Measurements from ENCODE around the gene CDK8.

Gene CDK8

GRCh38 chr13:26382835-26383234 lies 128.9 kb downstream of the CDK8 start:
- H3K4me1 ChIP-seq (ENCODE audit: control extremely low read depth in 1 of 4, control insufficient read depth in 4 of 4, insufficient read depth in 4 of 4, low read length in 3 of 4) = no peaks in the 10 kb centered on the region
- H3K27me3 ChIP-seq (replicated peaks in 2 of 5; ENCODE audit: control insufficient read depth in 4 of 5, insufficient read depth in 5 of 5, low read length in 4 of 5) = no peaks in the 10 kb centered on the region
- peaks cover 10 to 11% (median 10%) of the 10 kb centered on the region in 4 experiments for H3K36me3 ChIP-seq (ENCODE audit: control insufficient read depth in 4 of 4, insufficient read depth in 4 of 4, low read length in 3 of 4)
- H3K4me3 ChIP-seq (ENCODE audit: control insufficient read depth in 1 of 7, extremely low read depth in 1 of 7, insufficient read depth in 4 of 7, low read depth in 2 of 7, low read length in 6 of 7) = no peak overlapping the region
- 100% methylated on average over 1 of the region's 4 CpGs for WGBS (ENCODE audit: insufficient coverage)
- DNase-seq = no peak
- H3K27ac ChIP-seq (ENCODE audit: insufficient read depth in 1 of 2, low read depth in 1 of 2, low read length in 2 of 2, poor library complexity in 1 of 2, severe bottlenecking in 2 of 2) = no peak overlapping the region
- ChIA-PET CTCF (interaction anchor here (0.6 kb wide), 1 partner anchor 316 kb away, joined by 3 read pairs; no protein-coding TSS in a partner anchor), POLR2A (no interaction called here)
- no peaks in the 10 kb centered on the region for H3K9me3 ChIP-seq (ENCODE audit: control extremely low read depth in 1 of 5, control insufficient read depth in 4 of 5, insufficient read depth in 2 of 5, low read depth in 1 of 5, low read length in 4 of 5)

- WGBS (ENCODE audit: insufficient coverage) = no CpG with 5 or more reads among the region's 1 CpG
- Histone ChIP-seq H3K27ac (ENCODE audit: insufficient read depth in 1 of 2, low read depth in 1 of 2, low read length in 2 of 2, poor library complexity in 1 of 2, severe bottlenecking in 2 of 2) (no peak overlapping the region), H3K36me3 (ENCODE audit: control insufficient read depth in 4 of 4, insufficient read depth in 4 of 4, low read length in 3 of 4) (peaks cover 10 to 16% (median 12%) of the 10 kb centered on the region in 4 experiments), H3K9me3 (ENCODE audit: control extremely low read depth in 1 of 5, control insufficient read depth in 4 of 5, insufficient read depth in 2 of 5, low read depth in 1 of 5, low read length in 4 of 5) (no peaks in the 10 kb centered on the region), H3K27me3 (replicated peaks in 2 of 5; ENCODE audit: control insufficient read depth in 4 of 5, insufficient read depth in 5 of 5, low read length in 4 of 5) (no peaks in the 10 kb centered on the region), H3K4me1 (ENCODE audit: control extremely low read depth in 1 of 4, control insufficient read depth in 4 of 4, insufficient read depth in 4 of 4, low read length in 3 of 4) (no peaks in the 10 kb centered on the region), H3K4me3 (ENCODE audit: control insufficient read depth in 1 of 7, extremely low read depth in 1 of 7, insufficient read depth in 4 of 7, low read depth in 2 of 7, low read length in 6 of 7) (no peak overlapping the region)
- ChIA-PET CTCF (interaction anchor here (1.4 kb wide), 1 partner anchor 199 kb away, joined by 6 read pairs; no protein-coding TSS in a partner anchor), POLR2A (no interaction called here)
- no peak for DNase-seq
Measured at GRCh38 chr13:26384587-26384986, 130.7 kb downstream of the CDK8 start.

- WGBS (ENCODE audit: insufficient coverage) = no CpG with 5 or more reads among the region's 1 CpG
- no peak for DNase-seq
- no peak overlapping the region for H3K27ac ChIP-seq (ENCODE audit: insufficient read depth in 1 of 2, low read depth in 1 of 2, low read length in 2 of 2, poor library complexity in 1 of 2, severe bottlenecking in 2 of 2)
- H3K4me3 ChIP-seq (ENCODE audit: control insufficient read depth in 1 of 7, extremely low read depth in 1 of 7, insufficient read depth in 4 of 7, low read depth in 2 of 7, low read length in 6 of 7) = no peak overlapping the region
- H3K36me3 ChIP-seq (ENCODE audit: control insufficient read depth in 4 of 4, insufficient read depth in 4 of 4, low read length in 3 of 4) = peaks cover 10 to 16% (median 12%) of the 10 kb centered on the region in 4 experiments
- no peaks in the 10 kb centered on the region for H3K9me3 ChIP-seq (ENCODE audit: control extremely low read depth in 1 of 5, control insufficient read depth in 4 of 5, insufficient read depth in 2 of 5, low read depth in 1 of 5, low read length in 4 of 5)
- H3K27me3 ChIP-seq (replicated peaks in 2 of 5; ENCODE audit: control insufficient read depth in 4 of 5, insufficient read depth in 5 of 5, low read length in 4 of 5) = no peaks in the 10 kb centered on the region
- POLR2A ChIA-PET = no interaction called here
- CTCF ChIA-PET = no interaction called here
- no peaks in the 10 kb centered on the region for H3K4me1 ChIP-seq (ENCODE audit: control extremely low read depth in 1 of 4, control insufficient read depth in 4 of 4, insufficient read depth in 4 of 4, low read length in 3 of 4)
Measured at GRCh38 chr13:26386026-26386425, 132.1 kb downstream of the CDK8 start.

GRCh38 chr13:26390203-26390602 lies 136.3 kb downstream of the CDK8 start:
- Histone ChIP-seq H3K4me1 (ENCODE audit: control extremely low read depth in 1 of 4, control insufficient read depth in 4 of 4, insufficient read depth in 4 of 4, low read length in 3 of 4) (no peaks in the 10 kb centered on the region), H3K27me3 (replicated peaks in 2 of 5; ENCODE audit: control insufficient read depth in 4 of 5, insufficient read depth in 5 of 5, low read length in 4 of 5) (no peaks in the 10 kb centered on the region), H3K9me3 (ENCODE audit: control extremely low read depth in 1 of 5, control insufficient read depth in 4 of 5, insufficient read depth in 2 of 5, low read depth in 1 of 5, low read length in 4 of 5) (no peaks in the 10 kb centered on the region), H3K36me3 (ENCODE audit: control insufficient read depth in 4 of 4, insufficient read depth in 4 of 4, low read length in 3 of 4) (peaks cover 10 to 16% (median 12%) of the 10 kb centered on the region in 4 experiments), H3K4me3 (ENCODE audit: control insufficient read depth in 1 of 7, extremely low read depth in 1 of 7, insufficient read depth in 4 of 7, low read depth in 2 of 7, low read length in 6 of 7) (no peak overlapping the region), H3K27ac (ENCODE audit: insufficient read depth in 1 of 2, low read depth in 1 of 2, low read length in 2 of 2, poor library complexity in 1 of 2, severe bottlenecking in 2 of 2) (no peak overlapping the region)
- WGBS (ENCODE audit: insufficient coverage) = no CpG with 5 or more reads among the region's 3 CpGs
- CTCF ChIA-PET = no interaction called here
- POLR2A ChIA-PET = no interaction called here
- peak in 2 of 3 donors; percentile 30 to 46 for DNase-seq

GRCh38 chr13:26400545-26400944 lies 146.6 kb downstream of the CDK8 start:
- H3K27me3 ChIP-seq (replicated peaks in 2 of 5; ENCODE audit: control insufficient read depth in 4 of 5, insufficient read depth in 5 of 5, low read length in 4 of 5) = no peaks in the 10 kb centered on the region
- POLR2A ChIA-PET = no interaction called here

GRCh38 chr13:26401069-26401468 lies 147.1 kb downstream of the CDK8 start:
- no peaks in the 10 kb centered on the region for H3K4me1 ChIP-seq (ENCODE audit: control extremely low read depth in 1 of 4, control insufficient read depth in 4 of 4, insufficient read depth in 4 of 4, low read length in 3 of 4)
- H3K36me3 ChIP-seq (ENCODE audit: control insufficient read depth in 4 of 4, insufficient read depth in 4 of 4, low read length in 3 of 4) = peaks cover 5 to 24% (median 17%) of the 10 kb centered on the region in 4 experiments
- H3K27ac ChIP-seq (ENCODE audit: insufficient read depth in 1 of 2, low read depth in 1 of 2, low read length in 2 of 2, poor library complexity in 1 of 2, severe bottlenecking in 2 of 2) = no peak overlapping the region
- POLR2A ChIA-PET = no interaction called here
- DNase-seq = no peak
- no peak overlapping the region for H3K4me3 ChIP-seq (ENCODE audit: control insufficient read depth in 1 of 7, extremely low read depth in 1 of 7, insufficient read depth in 4 of 7, low read depth in 2 of 7, low read length in 6 of 7)
- H3K9me3 ChIP-seq (ENCODE audit: control extremely low read depth in 1 of 5, control insufficient read depth in 4 of 5, insufficient read depth in 2 of 5, low read depth in 1 of 5, low read length in 4 of 5) = no peaks in the 10 kb centered on the region
- no peaks in the 10 kb centered on the region for H3K27me3 ChIP-seq (replicated peaks in 2 of 5; ENCODE audit: control insufficient read depth in 4 of 5, insufficient read depth in 5 of 5, low read length in 4 of 5)
- 98% methylated on average over 6 of the region's 6 CpGs for WGBS (ENCODE audit: insufficient coverage)
- CTCF ChIA-PET = no interaction called here

More at GRCh38 chr13:26400545-26400944, 146.6 kb downstream of the CDK8 start:
- no peak overlapping the region for H3K27ac ChIP-seq (ENCODE audit: insufficient read depth in 1 of 2, low read depth in 1 of 2, low read length in 2 of 2, poor library complexity in 1 of 2, severe bottlenecking in 2 of 2)
- DNase-seq = no peak
- CTCF ChIA-PET = no interaction called here
- WGBS (ENCODE audit: insufficient coverage) = no CpG with 5 or more reads among the region's 1 CpG
- no peaks in the 10 kb centered on the region for H3K9me3 ChIP-seq (ENCODE audit: control extremely low read depth in 1 of 5, control insufficient read depth in 4 of 5, insufficient read depth in 2 of 5, low read depth in 1 of 5, low read length in 4 of 5)
- no peak overlapping the region for H3K4me3 ChIP-seq (ENCODE audit: control insufficient read depth in 1 of 7, extremely low read depth in 1 of 7, insufficient read depth in 4 of 7, low read depth in 2 of 7, low read length in 6 of 7)
- no peaks in the 10 kb centered on the region for H3K4me1 ChIP-seq (ENCODE audit: control extremely low read depth in 1 of 4, control insufficient read depth in 4 of 4, insufficient read depth in 4 of 4, low read length in 3 of 4)
- peaks cover 5 to 24% (median 17%) of the 10 kb centered on the region in 4 experiments for H3K36me3 ChIP-seq (ENCODE audit: control insufficient read depth in 4 of 4, insufficient read depth in 4 of 4, low read length in 3 of 4)

- H3K9me3 ChIP-seq (ENCODE audit: control extremely low read depth in 1 of 5, control insufficient read depth in 4 of 5, insufficient read depth in 2 of 5, low read depth in 1 of 5, low read length in 4 of 5) = no peaks in the 10 kb centered on the region
- WGBS (ENCODE audit: insufficient coverage) = 87% methylated on average over 2 of the region's 3 CpGs
- ChIA-PET CTCF (no interaction called here), POLR2A (no interaction called here)
- no peak overlapping the region for H3K27ac ChIP-seq (ENCODE audit: insufficient read depth in 1 of 2, low read depth in 1 of 2, low read length in 2 of 2, poor library complexity in 1 of 2, severe bottlenecking in 2 of 2)
- H3K27me3 ChIP-seq (replicated peaks in 2 of 5; ENCODE audit: control insufficient read depth in 4 of 5, insufficient read depth in 5 of 5, low read length in 4 of 5) = no peaks in the 10 kb centered on the region
- no peak overlapping the region for H3K4me3 ChIP-seq (ENCODE audit: control insufficient read depth in 1 of 7, extremely low read depth in 1 of 7, insufficient read depth in 4 of 7, low read depth in 2 of 7, low read length in 6 of 7)
- no peaks in the 10 kb centered on the region for H3K4me1 ChIP-seq (ENCODE audit: control extremely low read depth in 1 of 4, control insufficient read depth in 4 of 4, insufficient read depth in 4 of 4, low read length in 3 of 4)
- H3K36me3 ChIP-seq (ENCODE audit: control insufficient read depth in 4 of 4, insufficient read depth in 4 of 4, low read length in 3 of 4) = peaks cover 5 to 25% (median 19%) of the 10 kb centered on the region in 4 experiments
- no peak for DNase-seq
Measured at GRCh38 chr13:26401578-26402021, 147.7 kb downstream of the CDK8 start.
